DOHH2 (cell line): Measurements from ENCODE around the gene CPSF7.

Experiments
- H3F3A ChIP-seq: fragments of 200-600 bp; sonication (generic), shearing (Covaris generic); 2 replicates; pipeline ENCODE4 v1.6.0; 2016; ENCODE audit warnings: antibody characterized with exemption, mild to moderate bottlenecking; ENCODE audit not compliant: control insufficient read depth, insufficient read depth
- H3K27ac ChIP-seq: fragments of 200-600 bp; sonication (generic); 2 replicates; pipeline ENCODE4 v1.5.1; 2014; ENCODE audit warnings: low read depth, mild to moderate bottlenecking, low read length, moderate library complexity
- H3K27me3 ChIP-seq: fragments of 200-600 bp; sonication (generic); 2 replicates; pipeline ENCODE4 v1.6.1; 2014; ENCODE audit warnings: mild to moderate bottlenecking, low read length, mixed read lengths; ENCODE audit not compliant: control insufficient read depth
- H3K36me3 ChIP-seq: fragments of 200-600 bp; sonication (generic); 2 replicates; pipeline ENCODE4 v1.6.1; 2014; ENCODE audit warnings: mild to moderate bottlenecking, low read length, moderate library complexity, mixed read lengths; ENCODE audit not compliant: control insufficient read depth
- H3K4me1 ChIP-seq: fragments of 200-600 bp; sonication (generic); 2 replicates; pipeline ENCODE4 v1.6.1; 2014; ENCODE audit warnings: mild to moderate bottlenecking, low read length, mixed read lengths; ENCODE audit not compliant: control insufficient read depth
- H3K4me2 ChIP-seq: fragments of 200-600 bp; sonication (generic); 2 replicates; pipeline ENCODE4 v1.6.0; 2014; ENCODE audit warnings: mild to moderate bottlenecking, low read length, moderate library complexity
- H3K4me3 ChIP-seq: fragments of 200-600 bp; sonication (generic); 2 replicates; pipeline ENCODE4 v1.5.1; 2014; ENCODE audit warnings: mild to moderate bottlenecking, low read length, mixed read lengths
- H3K79me2 ChIP-seq: fragments of 200-600 bp; sonication (generic); 2 replicates; pipeline ENCODE4 v1.6.1; 2014; ENCODE audit warnings: mild to moderate bottlenecking, low read length, mixed read lengths; ENCODE audit not compliant: control insufficient read depth
- H3K9me2 ChIP-seq: fragments of 200-600 bp; sonication (generic); replicated peaks from 2 replicates; pipeline ENCODE4 v1.6.1; 2014; ENCODE audit warnings: mild to moderate bottlenecking, low read length, mixed read lengths; ENCODE audit not compliant: control insufficient read depth
- H3K9me3 ChIP-seq: fragments of 200-600 bp; sonication (generic); 2 replicates; pipeline ENCODE4 v1.6.1; 2014; ENCODE audit warnings: antibody characterized with exemption, low read length, mixed read lengths; ENCODE audit not compliant: control insufficient read depth, insufficient read depth
- H4K20me1 ChIP-seq: fragments of 200-600 bp; sonication (generic); 2 replicates; pipeline ENCODE4 v1.6.0; 2014; ENCODE audit warnings: low read depth, mild to moderate bottlenecking, antibody characterized with exemption, low read length, moderate library complexity; ENCODE audit not compliant: control insufficient read depth, insufficient read depth
- CTCF ChIP-seq: fragments of 200-600 bp; sonication (generic); IDR thresholded peaks from one replicate; pipeline ENCODE4 v1.5.1; 2014; ENCODE audit warnings: antibody characterized with exemption, mild to moderate bottlenecking, low read depth, low read length; ENCODE audit not compliant: poor library complexity, severe bottlenecking
- EZH2phosphoT487 ChIP-seq: fragments of 200-600 bp; sonication (generic); IDR thresholded peaks from 2 replicates; pipeline ENCODE4 v1.6.1; 2017; ENCODE audit warnings: borderline replicate concordance, mild to moderate bottlenecking, antibody characterized with exemption, low read length, moderate library complexity, mixed read lengths

CPSF7 gene

GRCh38 chr11:61377461-61378160 lies 52.2 kb downstream of the CPSF7 start:
- no peaks in the 10 kb centered on the region for H3K9me2 ChIP-seq
- H3K27me3 ChIP-seq: no peaks in the 10 kb centered on the region
- TF ChIP-seq CTCF (no peak), EZH2phosphoT487 (no peak)
- H3K4me3 ChIP-seq: no peak overlapping the region
- H3K4me2 ChIP-seq: no peak overlapping the region
- no peak overlapping the region for H3K27ac ChIP-seq
- no peaks in the 10 kb centered on the region for H3K79me2 ChIP-seq
- H4K20me1 ChIP-seq: no peaks in the 10 kb centered on the region
- no peaks in the 10 kb centered on the region for H3F3A ChIP-seq
- no peaks in the 10 kb centered on the region for H3K4me1 ChIP-seq
- H3K36me3 ChIP-seq: peaks cover 14% of the 10 kb centered on the region
- no peaks in the 10 kb centered on the region for H3K9me3 ChIP-seq

GRCh38 chr11:61375761-61376108 lies 54.0 kb downstream of the CPSF7 start:
- Histone ChIP-seq H3K4me3 (no peak overlapping the region), H3K27me3 (no peaks in the 10 kb centered on the region), H4K20me1 (no peaks in the 10 kb centered on the region), H3F3A (0 out of 2 replicates have a peak, but pooled peaks cover 5% of the 10 kb centered on the region), H3K36me3 (peaks cover 23% of the 10 kb centered on the region), H3K9me3 (peaks cover 5% of the 10 kb centered on the region; the same call in 1 of the 2 replicates), H3K9me2 (no peaks in the 10 kb centered on the region), H3K4me2 (no peak overlapping the region), H3K27ac (no peak overlapping the region), H3K4me1 (no peaks in the 10 kb centered on the region), H3K79me2 (no peaks in the 10 kb centered on the region)
- TF ChIP-seq CTCF: no peak
- no peak for TF ChIP-seq EZH2phosphoT487

GRCh38 chr11:61372659-61373420 lies 56.9 kb downstream of the CPSF7 start:
- Histone ChIP-seq H3K27me3 (no peaks in the 10 kb centered on the region), H3K79me2 (no peaks in the 10 kb centered on the region), H3K27ac (no peak overlapping the region), H4K20me1 (no peaks in the 10 kb centered on the region), H3K36me3 (peaks cover 50% of the 10 kb centered on the region), H3K4me3 (no peak overlapping the region), H3F3A (0 out of 2 replicates have a peak, but pooled peaks cover 5% of the 10 kb centered on the region), H3K4me1 (no peaks in the 10 kb centered on the region), H3K9me3 (peaks cover 5% of the 10 kb centered on the region; the same call in 1 of the 2 replicates), H3K9me2 (no peaks in the 10 kb centered on the region), H3K4me2 (no peak overlapping the region)
- TF ChIP-seq CTCF: no peak
- no peak for TF ChIP-seq EZH2phosphoT487
